GM19351 (cell line): ENCODE data around the gene PHACTR1.

Experiments used
- ATAC-seq: cut with Tn5 transposase; IDR thresholded peaks from one replicate; pipeline ENCODE4 v1.9.1; 2021; ENCODE audit warnings: mild to moderate bottlenecking, moderate library complexity; ENCODE audit not compliant: unreplicated experiment

Gene PHACTR1

DNA sequence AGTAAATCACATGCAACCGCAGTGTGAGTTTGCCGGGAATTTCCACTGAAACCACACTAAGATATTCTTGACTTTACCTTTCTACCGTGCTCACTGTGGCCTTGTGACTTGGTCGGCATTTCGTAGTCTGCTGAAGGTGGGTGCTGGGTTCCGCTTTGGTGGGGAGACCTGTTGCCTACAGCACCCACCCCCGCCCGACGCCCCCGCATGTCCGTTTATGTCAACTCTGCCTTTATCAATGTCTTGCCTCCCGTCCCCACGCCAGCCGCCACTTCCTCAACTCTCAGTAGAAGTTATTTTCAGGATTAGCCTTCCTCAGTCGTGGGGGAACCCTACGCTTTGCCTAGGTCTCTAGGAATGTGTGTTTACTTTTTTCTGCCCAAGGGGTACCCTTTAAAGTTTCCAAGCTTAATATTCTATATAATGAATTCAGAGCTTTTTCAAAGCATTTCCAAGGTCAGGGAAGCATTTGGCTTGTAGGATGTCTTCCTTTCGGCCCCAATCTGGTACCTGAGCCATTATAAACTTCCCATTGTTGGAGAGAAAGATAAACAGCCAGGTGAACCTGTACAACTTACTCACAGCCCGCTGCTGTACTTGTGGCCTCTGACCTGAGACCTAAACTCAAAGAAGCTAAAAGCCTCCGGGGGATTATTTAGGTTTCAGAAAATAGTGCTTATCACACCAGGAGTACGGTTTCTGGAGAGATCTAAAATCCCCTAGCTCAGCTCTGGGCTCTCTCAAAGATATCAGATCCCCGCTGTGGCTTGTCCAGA is 557.6 kb downstream of the PHACTR1 start:
- peak; percentile 60 for ATAC-seq

GRCh38 chr6:13274707-13275434 is 558.3 kb downstream of the PHACTR1 start:
- no peak for ATAC-seq

DNA sequence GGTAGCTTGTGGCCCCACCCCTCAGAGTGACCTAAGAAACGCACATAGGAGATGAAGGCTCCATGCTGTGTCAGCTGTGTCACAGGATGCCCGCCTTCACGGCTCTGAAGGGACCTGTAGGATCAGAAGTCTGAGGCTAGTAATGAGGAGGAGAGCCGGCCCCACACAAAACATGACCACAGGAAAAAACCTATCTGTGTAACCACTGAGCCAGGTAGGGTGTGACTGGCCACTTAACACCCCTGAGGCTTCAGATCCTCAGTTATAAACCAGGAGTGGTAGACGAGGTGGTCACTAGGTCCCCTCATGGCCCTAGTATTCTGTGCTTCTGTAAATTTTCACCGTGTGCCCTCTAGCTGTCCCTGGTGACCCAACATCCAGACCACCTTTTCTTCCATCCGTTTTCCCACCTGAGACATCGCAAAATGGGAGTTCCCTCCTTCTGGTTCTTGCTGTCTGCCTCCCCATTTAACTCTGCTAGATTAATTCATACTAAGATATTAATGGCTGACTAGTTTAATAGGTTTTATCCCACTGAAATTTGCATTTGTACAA is 558.9 kb downstream of the PHACTR1 start:
- ATAC-seq = no peak

DNA sequence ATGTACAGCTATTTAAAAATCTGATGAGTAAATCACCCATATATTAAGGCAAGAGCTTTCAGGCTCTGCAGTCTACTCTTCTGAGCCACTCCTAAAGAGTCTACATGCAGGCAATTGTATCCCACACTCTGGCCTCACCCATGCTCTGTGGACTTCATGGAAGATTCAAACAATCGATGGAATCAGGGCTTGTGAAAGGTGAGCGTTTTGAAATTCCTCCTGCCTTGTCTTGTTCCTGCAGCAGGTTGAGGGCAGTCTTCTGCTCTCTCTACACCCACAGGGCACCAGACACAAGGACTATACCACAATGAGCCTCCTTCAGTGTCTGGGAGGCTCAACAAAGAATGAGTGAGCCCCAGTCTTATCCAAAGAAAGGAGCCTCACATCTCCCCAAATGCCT is 560.7 kb downstream of the PHACTR1 start:
- no peak for ATAC-seq

DNA sequence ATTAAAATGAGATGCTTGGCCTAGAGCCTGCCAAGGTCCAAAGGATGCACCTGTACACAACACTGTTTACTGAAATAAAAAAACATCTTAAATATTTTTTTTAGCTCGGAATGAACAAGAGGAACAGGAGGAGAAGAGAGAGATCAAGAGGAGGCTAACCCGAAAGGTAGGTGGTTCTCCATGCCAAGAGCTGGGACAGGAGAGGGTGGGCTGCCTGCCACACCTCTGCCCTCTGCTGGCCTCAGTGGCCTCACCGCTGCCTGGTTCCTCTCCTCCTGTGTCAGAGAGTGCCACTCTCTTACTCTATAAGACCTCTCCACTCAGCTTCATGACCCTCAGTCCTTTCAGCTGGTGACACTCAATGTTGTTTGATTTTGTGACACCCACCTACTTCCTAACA is 561.6 kb downstream of the PHACTR1 start:
- ATAC-seq = no peak

GRCh38 chr6:13278991-13279390 is 562.4 kb downstream of the PHACTR1 start:
- ATAC-seq = no peak

GRCh38 chr6:13280254-13280653 is 563.7 kb downstream of the PHACTR1 start:
- ATAC-seq = no peak

- ATAC-seq = no peak
Measured at GRCh38 chr6:13281686-13282085, 565.1 kb downstream of the PHACTR1 start.

DNA sequence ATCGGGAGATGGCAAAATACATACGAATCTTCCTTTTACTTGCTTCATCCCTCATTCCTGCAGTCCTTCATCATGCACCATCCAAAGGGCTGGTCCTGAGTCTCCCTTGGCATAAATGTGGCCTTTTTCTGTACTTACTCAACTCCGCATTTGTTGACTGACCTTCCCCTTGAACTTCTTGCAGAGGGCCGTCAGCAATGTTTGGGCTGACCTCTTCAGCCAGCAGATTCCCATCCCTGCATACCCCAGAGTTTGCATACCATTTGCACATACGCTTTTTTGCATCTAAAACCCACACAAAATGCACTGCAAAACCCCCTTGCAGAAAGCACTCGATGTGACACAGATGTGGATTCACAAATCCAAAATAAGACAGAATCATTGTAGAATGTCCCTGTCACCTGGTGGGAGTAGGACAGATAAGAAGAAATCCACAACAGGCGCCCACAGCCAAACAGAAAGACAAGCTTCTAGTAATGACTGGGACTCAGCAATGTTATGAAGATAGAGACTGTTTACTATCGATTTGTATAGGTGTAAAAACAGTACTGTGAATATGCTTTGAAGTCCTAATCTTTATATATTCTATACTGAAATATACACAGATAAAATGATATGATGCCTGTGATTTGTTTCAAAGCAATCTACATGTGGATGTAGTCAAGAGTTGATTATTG is 566.0 kb downstream of the PHACTR1 start:
- no peak for ATAC-seq

DNA sequence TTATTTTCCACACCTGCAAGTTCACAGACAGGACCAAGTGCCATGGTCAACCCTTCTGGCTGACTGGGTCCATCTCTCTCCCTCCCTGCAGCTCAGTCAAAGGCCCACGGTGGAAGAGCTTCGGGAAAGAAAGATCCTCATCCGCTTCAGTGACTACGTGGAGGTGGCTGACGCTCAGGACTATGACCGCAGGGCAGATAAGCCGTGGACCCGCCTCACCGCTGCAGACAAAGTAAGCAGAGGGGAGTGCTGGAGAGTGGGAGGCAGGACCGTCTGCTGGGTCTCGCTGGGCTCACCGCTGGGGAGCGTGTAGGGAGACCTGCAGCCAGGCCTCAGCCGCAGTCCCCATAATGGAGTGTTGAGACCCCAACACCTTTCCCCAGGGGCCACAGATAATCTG is 566.8 kb downstream of the PHACTR1 start:
- ATAC-seq = no peak

GRCh38 chr6:13284646-13285045 is 568.1 kb downstream of the PHACTR1 start:
- ATAC-seq = no peak

GRCh38 chr6:13285705-13286104 is 569.1 kb downstream of the PHACTR1 start:
- no peak for ATAC-seq

DNA sequence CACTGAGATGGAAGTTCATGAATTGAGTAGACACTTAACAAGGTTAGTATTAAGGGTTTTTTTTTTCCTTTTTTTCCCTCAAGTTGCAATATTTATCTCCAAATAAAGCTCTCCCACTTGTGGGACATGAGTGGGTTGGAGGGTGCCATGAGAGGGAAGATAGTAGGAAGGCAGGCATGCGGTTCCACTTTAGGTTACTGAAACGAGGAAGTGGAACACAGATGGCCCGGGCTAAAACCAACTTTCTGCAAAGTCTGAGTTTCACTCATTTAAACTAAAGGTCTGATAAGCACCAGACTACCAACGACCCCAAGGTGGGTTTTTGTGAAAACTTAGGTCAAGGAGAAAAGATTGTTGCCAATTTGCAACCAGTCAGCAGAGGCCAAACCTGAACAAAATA is 569.6 kb downstream of the PHACTR1 start:
- ATAC-seq = peak; percentile 57

- ATAC-seq = no peak
Measured at GRCh38 chr6:13287104-13287503, 570.5 kb downstream of the PHACTR1 start.

DNA sequence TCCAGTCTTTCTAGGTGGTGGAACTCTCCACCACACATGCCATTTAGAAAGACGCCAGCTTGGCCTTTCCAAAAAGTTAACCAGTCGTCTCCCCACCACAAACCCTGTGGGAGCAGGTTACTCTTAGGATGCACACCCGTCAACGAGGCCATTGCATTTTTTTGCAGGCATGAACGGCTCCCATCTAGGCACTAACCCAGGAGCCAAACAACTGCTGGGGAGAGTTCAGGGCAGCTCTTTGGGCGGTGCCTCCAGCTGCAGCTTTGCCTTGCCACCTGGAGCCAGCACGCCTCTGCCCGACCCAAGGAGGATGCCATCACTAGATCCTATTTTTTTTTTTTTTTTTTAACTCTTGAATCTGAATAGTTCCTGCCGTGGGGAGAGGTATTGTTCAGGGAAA is 571.9 kb downstream of the PHACTR1 start:
- no peak for ATAC-seq

DNA sequence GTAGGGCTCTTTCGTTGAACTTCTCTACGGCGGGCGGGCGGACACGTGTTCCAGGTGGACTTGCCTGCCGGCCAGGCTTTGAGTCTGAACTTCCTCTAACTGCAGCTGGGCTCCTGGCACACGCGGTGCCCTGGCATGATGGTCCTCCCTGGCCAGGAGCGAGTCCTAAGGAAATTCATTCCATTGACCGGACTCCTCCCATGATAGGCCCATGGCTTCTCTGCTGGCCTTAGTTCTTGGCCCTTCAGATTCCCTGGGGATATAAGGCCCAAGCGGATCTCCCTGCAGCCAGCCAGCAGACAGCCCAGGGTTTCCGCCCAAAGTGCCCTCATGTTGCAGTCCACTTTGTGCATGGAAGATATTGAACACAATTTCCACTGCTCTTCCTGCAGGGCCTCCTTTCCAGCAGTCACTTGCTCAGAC is 572.4 kb downstream of the PHACTR1 start:
- no peak for ATAC-seq

DNA sequence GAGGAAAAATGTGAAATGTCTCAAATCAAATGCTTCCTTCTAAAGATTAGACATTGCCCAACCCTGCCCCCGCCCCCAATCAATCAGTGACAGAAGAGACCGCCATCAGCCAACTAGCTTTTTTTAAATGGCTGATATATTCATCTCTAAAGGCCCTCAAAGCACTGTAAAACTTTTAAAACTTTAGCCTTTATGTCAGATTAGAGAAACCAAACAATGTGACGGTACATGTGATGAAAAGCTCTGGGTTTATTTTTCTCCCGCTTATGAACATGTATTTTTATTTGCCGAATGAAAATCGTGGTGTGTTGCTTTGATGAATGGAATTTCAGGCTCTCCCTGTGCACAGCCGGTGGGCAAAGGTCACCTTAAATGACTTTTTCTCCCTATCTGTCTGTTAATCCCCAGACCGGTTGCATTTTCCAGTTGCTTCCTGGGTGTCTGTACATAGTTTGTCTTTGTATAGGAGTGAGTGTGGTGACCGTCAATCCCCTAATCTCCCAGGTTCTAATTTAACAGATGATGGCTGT is 573.3 kb downstream of the PHACTR1 start:
- ATAC-seq = no peak

- ATAC-seq = no peak
Measured at GRCh38 chr6:13290335-13290734, 573.8 kb downstream of the PHACTR1 start.

DNA sequence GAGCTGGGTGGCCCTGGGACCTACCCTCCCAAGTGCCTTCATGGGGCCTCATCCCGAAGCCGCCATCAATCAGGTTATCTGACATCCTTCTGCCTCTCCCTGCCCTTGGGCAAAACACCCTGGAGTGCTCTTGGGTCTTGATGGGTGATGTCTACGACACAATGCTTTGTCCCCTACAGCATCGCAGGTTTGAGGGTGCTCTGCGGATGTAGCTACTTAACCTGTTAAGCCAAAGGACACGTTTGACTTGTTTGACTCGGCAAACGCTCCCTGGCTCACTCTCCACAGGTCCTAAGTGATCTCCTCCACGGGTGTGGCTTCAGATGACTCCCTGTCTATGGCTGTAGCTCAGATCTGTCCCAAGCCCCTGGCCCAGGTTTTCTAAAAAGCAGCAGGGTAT is 576.2 kb downstream of the PHACTR1 start:
- ATAC-seq = no peak

- no peak for ATAC-seq
Measured at GRCh38 chr6:13294499-13295069, 578.0 kb downstream of the PHACTR1 start.

DNA sequence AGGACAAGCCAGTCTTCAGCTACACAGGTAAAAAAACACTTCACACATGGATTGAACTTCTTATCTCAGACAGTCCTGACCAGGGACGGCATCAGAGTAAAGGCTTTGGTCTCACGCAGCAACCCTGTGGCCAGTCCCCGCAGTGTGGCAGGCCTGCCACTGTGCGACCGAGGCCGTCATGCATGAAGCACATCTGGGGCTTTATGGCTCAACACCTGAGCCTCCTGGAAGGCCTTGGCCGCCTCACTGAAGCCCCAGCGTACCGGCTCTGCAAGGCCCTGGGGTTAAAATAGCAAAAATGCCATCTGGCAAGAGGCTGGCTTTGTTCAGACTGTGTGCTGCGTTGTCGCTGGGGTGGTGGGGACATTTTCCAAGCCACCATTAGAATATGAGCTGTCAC is 579.0 kb downstream of the PHACTR1 start:
- no peak for ATAC-seq
